T-helper 1 cell treated with Interleukin-12 subunit alpha and Interleukin-12 subunit beta and Interleukin-4 antibody, amounts not matched to agents 30 μg/mL and 1 μg/mL, for 36 hours (primary cell): ENCODE results near the gene FJX1.
A peak's percentile ranks its signal among the peaks of the same experiment; 100 is the strongest.

Experiments
- H3K27ac Mint-ChIP-seq: one replicate; pipeline ENCODE4 v1.8.0; 2021; ENCODE audit warnings: mild to moderate bottlenecking, mixed read lengths
- H3K27me3 Mint-ChIP-seq: one replicate; pipeline ENCODE4 v1.8.0; 2021; ENCODE audit warnings: low read depth, mixed read lengths
- H3K36me3 Mint-ChIP-seq: one replicate; pipeline ENCODE4 v1.8.0; 2021; ENCODE audit warnings: low read depth, mixed read lengths
- H3K4me1 Mint-ChIP-seq: one replicate; pipeline ENCODE4 v1.8.0; 2021; ENCODE audit warnings: low read depth, mixed read lengths
- H3K4me3 Mint-ChIP-seq: one replicate; pipeline ENCODE4 v1.8.0; 2021; ENCODE audit warnings: mild to moderate bottlenecking, moderate library complexity, mixed read lengths
- H3K9me3 Mint-ChIP-seq: one replicate; pipeline ENCODE4 v1.8.0; 2021; ENCODE audit warnings: mixed read lengths

FJX1 gene

DNA sequence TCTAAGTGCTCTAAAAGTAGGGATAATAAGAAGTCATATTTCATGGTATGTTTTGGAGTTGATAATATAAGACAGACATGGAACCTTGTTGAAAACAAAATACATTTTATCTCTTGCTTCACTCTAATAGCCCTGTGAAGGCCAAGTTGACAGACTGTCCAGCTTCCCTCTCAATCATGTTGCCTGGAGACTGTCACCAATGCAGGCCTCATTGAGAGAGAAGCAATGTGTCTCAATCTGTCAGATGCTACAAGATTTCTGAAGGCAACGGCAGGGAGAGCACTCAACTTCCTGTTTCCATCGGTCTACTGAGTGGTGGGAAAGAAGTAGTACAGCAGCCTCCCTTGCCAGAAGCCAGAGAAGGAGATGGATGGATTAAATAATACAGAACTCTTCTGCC, 23.6 kb upstream of the FJX1 start:
- Mint-ChIP-seq H3K4me1 (peaks cover 19% of the 10 kb centered on the region), H3K4me3 (no peak overlapping the region), H3K36me3 (no peaks in the 10 kb centered on the region), H3K27ac (no peak overlapping the region), H3K27me3 (peaks cover 5% of the 10 kb centered on the region), H3K9me3 (peaks cover 4% of the 10 kb centered on the region)

DNA sequence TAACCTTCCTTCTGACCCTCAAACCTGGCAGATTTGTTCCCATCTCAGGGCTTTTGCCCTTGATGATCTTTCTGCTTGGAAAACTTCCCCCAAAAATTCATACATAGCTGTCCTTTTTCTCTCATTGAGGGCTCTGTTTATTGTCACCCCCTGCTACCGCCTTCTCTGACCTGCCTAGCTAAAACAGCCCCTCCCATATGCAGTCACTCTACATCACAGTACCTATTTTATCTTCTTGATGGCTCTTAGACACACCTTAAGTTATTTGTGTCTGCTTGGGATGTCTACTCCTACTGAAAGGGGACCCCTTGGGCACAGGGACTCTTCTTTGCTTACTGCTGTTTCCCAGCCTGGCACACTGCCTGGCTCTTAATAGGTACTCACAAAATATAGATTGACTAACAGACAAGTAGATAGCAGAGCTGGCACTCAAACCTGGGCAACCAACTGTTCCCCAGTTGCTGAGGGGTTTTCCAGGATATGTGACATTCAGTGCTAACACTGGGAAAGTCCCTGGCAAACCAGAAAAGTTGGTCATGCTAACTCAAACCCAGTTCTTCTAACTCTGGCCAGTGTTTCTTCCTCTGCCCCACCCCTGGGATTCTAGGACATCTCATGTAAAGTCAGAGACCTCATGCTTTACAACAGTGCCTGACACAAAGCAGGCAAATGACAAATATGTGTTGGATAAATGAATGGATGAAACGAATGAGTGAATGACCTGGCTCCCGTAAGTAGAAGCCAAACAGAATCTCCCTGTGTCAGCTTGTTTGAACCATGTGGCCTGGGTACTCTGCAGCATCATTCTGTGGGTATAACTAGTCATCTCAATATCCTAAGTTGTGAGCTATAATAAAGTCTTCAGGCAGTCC, 19.8 kb upstream of the FJX1 start:
- Mint-ChIP-seq H3K4me3 (peak overlapping the region; percentile 26), H3K9me3 (peaks cover 4% of the 10 kb centered on the region), H3K36me3 (no peaks in the 10 kb centered on the region), H3K4me1 (peaks cover 19% of the 10 kb centered on the region), H3K27me3 (no peaks in the 10 kb centered on the region), H3K27ac (peak overlapping the region; percentile 70)

DNA sequence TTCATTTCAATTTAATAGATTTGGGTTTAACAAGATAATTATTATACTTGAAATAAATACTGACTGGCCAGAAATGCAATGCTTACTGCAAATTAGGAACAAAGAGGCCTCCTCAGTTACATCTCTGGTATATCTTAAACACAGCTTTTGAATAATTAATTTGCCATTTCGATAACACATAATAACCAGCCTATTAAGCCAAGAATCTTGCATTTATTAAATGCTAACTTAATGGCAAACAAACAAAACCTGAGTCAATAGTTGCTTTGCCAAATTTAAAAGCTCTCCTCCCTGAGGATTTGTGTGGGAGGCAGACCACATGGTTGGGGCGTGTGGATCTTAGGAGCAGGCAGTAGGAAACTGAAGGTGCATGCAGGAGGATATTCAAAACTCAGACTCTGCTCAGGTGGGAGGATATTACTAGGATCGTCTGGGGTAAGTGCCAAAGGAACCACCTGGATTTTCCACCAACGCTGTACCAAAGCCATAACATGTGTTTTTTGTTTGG, 17.9 kb upstream of the FJX1 start:
- Mint-ChIP-seq H3K27me3 (no peaks in the 10 kb centered on the region), H3K36me3 (no peaks in the 10 kb centered on the region), H3K4me1 (peaks cover 16% of the 10 kb centered on the region), H3K9me3 (no peaks in the 10 kb centered on the region), H3K27ac (no peak overlapping the region), H3K4me3 (no peak overlapping the region)

DNA sequence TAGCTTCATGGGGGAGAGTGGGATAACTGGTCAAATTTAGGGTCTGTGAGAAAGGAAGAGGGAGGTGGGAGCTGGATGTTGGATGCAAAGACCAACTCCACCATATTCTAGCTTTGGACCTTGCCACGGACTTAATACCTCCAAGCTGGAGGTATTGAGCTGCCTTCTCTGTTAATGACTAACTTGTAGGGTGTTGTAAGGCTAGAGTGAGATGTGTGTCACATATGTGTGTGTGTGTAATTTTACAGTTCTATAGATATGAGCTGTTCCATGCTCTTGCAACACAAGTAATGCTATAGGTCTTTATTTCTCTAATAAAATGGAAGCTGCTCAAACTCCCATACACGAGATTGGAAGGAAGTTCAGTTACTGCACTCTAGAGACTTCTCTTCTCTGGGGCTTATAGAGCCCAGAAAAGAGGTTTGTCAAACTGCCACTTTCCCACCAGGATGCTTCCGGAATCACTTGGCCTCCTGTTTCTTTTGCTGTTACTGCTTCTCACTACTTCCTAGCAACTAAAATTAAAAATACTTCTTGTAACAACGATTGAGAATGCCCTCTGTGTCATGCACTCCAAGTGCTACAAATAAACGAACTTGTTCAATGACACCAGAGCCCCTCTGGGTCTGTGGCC, 16.0 kb upstream of the FJX1 start:
- Mint-ChIP-seq H3K27ac (no peak overlapping the region), H3K27me3 (peaks cover 14% of the 10 kb centered on the region), H3K4me3 (no peak overlapping the region), H3K36me3 (no peaks in the 10 kb centered on the region), H3K4me1 (peaks cover 16% of the 10 kb centered on the region), H3K9me3 (no peaks in the 10 kb centered on the region)

DNA sequence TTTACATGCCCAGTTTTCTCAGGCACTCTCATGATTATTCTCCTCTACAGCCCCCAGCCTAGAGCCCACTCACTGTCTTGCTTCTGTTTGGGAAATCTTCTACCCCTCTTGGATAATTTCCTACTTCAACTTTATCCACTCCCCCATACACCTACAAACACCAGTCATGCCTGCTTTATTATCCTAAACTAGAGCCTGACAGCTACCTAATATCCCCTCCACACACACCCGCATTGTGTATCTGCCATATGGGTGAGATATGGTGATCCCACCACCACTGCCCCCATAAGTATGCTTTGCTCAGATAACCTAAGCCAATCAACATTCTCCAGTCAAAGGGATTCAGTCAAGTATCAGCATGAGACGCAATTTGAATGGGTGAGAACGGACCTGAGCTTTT, 15.3 kb upstream of the FJX1 start:
- peaks cover 20% of the 10 kb centered on the region for H3K27me3 Mint-ChIP-seq
- peaks cover 14% of the 10 kb centered on the region for H3K4me1 Mint-ChIP-seq
- no peak overlapping the region for H3K4me3 Mint-ChIP-seq
- no peaks in the 10 kb centered on the region for H3K9me3 Mint-ChIP-seq
- H3K36me3 Mint-ChIP-seq = no peaks in the 10 kb centered on the region
- H3K27ac Mint-ChIP-seq = no peak overlapping the region

DNA sequence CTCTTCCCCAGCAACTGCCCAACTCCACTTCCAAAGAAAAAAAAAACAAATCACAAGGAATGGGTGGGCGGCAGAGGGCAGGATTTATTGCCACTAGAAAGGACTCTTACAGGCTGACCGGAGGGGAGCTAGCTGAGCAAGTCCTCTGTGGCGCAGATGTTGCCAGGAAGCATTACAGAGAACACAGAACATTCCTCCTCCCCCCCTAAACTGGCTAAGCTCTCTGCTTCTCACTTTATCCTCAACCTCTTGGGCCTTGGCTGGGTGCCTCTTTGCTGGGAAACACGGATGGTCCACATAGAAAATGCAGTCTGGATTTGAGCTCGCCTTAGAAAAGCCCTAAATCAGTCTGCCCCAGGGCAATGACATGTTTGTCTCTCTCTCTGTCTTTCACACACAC, 12.6 kb upstream of the FJX1 start:
- Mint-ChIP-seq H3K36me3 (no peaks in the 10 kb centered on the region), H3K27ac (no peak overlapping the region), H3K9me3 (no peaks in the 10 kb centered on the region), H3K4me1 (no peaks in the 10 kb centered on the region), H3K4me3 (no peak overlapping the region), H3K27me3 (peaks cover 30% of the 10 kb centered on the region)

DNA sequence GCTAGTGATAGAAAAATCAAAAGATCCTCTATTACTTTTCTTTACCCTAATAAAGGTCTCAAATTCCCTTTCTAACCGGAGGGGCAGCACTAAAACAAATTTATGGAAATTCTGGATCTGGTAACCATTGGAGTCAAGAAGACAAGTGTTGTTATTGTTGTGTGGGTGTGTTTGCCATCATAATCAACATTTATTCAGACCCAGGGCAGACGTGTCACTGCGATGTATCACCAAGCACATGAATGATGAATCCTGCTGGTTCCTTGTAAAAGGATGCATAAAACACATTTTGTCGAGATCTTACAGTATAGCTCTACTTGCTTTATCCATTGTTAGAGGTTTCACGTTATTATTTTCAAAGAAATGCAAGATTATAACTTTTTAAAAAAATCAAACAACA, 12.1 kb upstream of the FJX1 start:
- H3K4me1 Mint-ChIP-seq = no peaks in the 10 kb centered on the region
- H3K27ac Mint-ChIP-seq = no peak overlapping the region
- no peak overlapping the region for H3K4me3 Mint-ChIP-seq
- H3K27me3 Mint-ChIP-seq = peaks cover 30% of the 10 kb centered on the region
- no peaks in the 10 kb centered on the region for H3K9me3 Mint-ChIP-seq
- H3K36me3 Mint-ChIP-seq = no peaks in the 10 kb centered on the region

DNA sequence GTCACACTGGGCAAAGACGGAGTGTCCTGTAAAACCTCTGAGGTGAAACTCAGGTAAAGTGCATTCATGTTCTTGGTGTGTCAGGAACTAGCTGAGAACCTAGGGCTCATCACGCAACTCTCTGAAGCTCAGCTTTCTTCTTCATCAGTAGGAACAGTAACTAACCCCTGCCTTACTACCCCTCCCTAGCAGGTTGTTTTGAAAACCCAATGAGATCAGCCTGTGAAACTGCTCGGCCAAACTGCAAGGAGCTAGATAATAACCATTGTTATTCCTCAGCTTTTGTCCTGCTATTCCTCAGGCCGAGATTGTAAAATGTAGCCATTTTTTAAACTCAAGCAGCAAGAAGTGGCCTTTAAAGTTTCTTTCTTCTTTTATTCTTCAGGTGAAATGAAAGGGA, 9.8 kb upstream of the FJX1 start:
- no peaks in the 10 kb centered on the region for H3K9me3 Mint-ChIP-seq
- H3K4me3 Mint-ChIP-seq = no peak overlapping the region
- H3K27me3 Mint-ChIP-seq = peaks cover 34% of the 10 kb centered on the region
- peaks cover 6% of the 10 kb centered on the region for H3K4me1 Mint-ChIP-seq
- no peak overlapping the region for H3K27ac Mint-ChIP-seq
- no peaks in the 10 kb centered on the region for H3K36me3 Mint-ChIP-seq

DNA sequence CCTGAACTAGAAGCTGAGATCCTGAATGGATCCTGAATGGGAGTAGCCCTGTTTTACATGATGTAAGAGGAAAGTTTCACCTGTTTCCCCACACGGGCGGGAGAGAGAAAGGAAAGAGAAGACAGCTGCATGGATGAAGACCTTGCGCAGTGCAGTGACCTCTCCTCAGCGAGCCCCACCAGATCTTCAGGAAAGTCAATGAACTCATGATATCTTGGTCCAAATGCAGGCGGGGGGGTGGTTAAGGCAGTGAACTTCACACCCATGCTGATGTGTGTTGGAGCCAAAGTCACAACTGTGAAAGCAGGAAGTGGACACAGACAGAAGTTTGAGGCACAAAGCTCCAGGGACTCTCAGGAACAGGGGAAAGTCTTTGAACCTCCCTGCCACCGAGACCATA, 8.6 kb upstream of the FJX1 start:
- no peak overlapping the region for H3K27ac Mint-ChIP-seq
- peaks cover 6% of the 10 kb centered on the region for H3K4me1 Mint-ChIP-seq
- no peaks in the 10 kb centered on the region for H3K9me3 Mint-ChIP-seq
- no peak overlapping the region for H3K4me3 Mint-ChIP-seq
- peaks cover 39% of the 10 kb centered on the region for H3K27me3 Mint-ChIP-seq
- H3K36me3 Mint-ChIP-seq = no peaks in the 10 kb centered on the region

DNA sequence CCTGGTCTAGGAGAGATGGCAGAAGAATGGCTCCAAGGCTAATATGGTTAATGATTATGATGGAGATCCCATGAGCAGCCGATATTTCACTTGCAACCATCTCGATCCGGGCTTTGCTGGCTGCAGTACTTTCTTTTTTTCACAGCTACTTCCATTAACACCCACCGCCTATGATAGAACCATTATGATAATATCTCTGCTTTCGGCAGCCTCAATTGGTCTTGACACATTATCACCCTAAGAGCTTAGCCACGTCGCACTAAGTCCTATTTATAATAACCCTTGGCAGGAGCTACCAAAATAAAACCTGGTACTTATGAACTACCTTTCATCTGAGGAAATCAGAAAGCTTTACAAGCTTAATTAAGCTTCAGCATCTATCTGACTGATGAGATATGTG, 7.6 kb upstream of the FJX1 start:
- Mint-ChIP-seq H3K36me3 (no peaks in the 10 kb centered on the region), H3K4me1 (peaks cover 6% of the 10 kb centered on the region), H3K4me3 (no peak overlapping the region), H3K27ac (no peak overlapping the region), H3K9me3 (no peaks in the 10 kb centered on the region), H3K27me3 (peaks cover 42% of the 10 kb centered on the region)

DNA sequence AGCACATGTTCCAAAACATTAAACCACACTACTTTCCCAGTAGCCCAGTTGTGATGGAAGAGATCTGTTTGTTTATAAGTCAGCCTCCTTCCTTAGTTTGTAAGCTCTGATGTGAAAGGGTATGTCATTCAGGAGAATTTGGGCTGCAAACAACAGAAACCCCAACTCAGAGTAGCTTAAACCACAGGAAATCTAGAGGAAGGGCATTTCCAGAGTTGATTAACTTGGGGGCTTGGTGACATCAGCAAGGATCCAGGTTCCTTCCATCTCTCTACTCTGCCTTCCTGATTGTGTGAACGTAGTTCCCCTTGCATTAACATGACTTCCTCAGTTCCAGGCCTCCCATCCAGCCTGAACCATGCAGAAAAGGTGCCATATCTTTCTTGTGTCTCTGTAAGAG, 6.5 kb upstream of the FJX1 start:
- Mint-ChIP-seq H3K27ac (no peak overlapping the region), H3K27me3 (peaks cover 39% of the 10 kb centered on the region), H3K9me3 (no peaks in the 10 kb centered on the region), H3K36me3 (no peaks in the 10 kb centered on the region), H3K4me3 (no peak overlapping the region), H3K4me1 (peaks cover 6% of the 10 kb centered on the region)

DNA sequence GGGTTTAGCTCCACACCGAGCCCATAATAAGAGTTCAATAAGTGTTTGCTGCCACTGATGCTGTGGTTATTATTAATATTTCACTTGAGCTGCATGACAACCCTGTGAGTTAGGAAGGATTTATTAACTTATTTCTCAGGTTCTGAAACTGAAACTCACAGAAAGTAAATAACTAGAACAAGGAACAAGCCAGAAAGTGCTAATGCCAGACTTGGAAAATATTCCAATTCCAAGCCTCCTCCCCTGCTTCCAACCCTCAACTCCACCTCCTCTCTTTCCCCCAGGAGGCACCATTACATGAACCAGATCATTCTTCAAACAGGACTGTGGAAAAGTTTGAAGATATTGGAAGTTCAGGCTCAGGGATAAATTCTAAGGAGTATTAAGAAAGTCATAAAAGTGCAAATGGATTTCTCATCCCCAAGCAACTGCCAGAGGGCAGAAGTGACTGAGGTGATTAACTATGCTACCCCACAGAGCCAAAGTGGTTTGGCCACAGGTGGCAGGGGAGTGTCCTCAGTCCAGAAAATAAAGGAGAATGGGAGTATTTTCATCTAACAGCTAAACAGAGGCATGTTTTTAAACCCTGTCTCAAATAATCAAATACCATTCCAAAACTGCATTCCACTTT, 3.2 kb upstream of the FJX1 start:
- Mint-ChIP-seq H3K4me1 (peaks cover 14% of the 10 kb centered on the region), H3K27me3 (peaks cover 41% of the 10 kb centered on the region), H3K9me3 (no peaks in the 10 kb centered on the region), H3K36me3 (no peaks in the 10 kb centered on the region), H3K4me3 (no peak overlapping the region), H3K27ac (no peak overlapping the region)

DNA sequence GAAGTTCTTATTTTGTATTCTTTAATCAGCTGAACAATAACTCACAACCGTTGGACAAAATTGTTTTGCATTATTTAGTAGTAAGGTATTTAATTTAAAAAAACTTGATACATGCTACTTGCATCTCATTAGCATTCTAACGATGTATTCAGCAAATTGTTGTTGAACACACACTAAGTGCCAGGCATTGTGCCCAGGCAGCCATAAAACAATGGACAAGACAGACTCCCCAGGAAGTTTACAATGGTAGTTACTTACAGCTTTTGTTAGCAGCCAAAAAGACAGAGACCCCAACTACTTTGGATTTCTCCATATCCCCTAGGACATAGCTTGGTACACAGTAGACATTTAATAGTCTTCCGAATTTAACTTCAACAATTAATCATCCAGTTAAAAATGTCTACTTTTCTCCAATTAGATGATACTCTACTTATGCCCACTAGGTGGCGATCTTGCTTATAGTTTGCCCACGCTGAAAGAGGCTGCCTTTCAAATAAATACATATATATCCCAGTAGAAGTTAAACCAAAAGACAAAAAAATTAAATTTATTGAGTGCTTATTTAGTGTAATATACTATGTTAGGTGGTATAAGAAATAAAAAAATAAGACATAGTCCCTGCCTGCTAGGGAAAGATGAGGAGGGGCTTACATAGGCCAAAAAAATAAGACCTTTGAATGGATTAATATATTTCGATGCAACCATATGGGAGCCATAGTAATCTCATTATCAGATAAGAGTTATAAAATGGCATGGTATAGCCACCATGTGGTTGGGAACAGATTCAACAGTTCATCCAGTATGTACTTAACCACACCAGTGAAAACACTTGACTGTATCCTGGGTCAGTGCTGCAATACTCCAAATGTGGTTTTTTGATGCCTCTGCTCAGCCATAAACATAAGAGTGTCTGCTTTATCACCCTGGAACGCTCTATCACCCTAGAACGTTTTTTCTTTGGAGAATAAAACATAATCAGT, 2.0 kb upstream of the FJX1 start:
- Mint-ChIP-seq H3K27ac (no peak overlapping the region), H3K4me3 (no peak overlapping the region), H3K9me3 (no peaks in the 10 kb centered on the region), H3K4me1 (peaks cover 14% of the 10 kb centered on the region), H3K27me3 (peaks cover 53% of the 10 kb centered on the region), H3K36me3 (no peaks in the 10 kb centered on the region)

DNA sequence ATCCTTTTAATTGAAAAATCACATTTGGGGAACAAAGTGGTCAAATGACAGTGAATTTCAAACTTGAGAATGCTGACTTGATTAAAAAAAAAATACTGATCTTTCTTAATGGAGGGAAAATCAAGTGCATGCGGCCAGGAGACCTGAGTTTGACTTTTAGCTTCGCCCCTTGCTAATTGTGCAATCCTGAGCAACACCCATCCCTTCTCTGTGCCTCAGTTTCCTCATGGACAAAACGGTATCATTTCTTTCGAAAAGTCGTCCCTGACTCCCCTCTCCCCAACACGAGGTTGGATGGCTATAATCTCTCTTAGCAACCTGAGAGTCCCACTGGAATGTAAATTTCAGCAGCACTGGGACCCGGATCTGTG, 959 bp upstream of the FJX1 start:
- Mint-ChIP-seq H3K4me1 (peaks cover 8% of the 10 kb centered on the region), H3K27me3 (peaks cover 64% of the 10 kb centered on the region), H3K4me3 (peak overlapping the region; percentile 65), H3K9me3 (no peaks in the 10 kb centered on the region), H3K27ac (no peak overlapping the region), H3K36me3 (no peaks in the 10 kb centered on the region)
